OCI-LY7 (cell line): ENCODE results near the gene HPSE2. TPM values are rescaled to one million over a fixed set of nuclear protein-coding genes. Genes with fewer than 3 reads are reported as not detected.

Experiments used
- BruUV-seq: library from RNA; stranded (reverse); fragments of 400-500 nt; replicated peaks from 2 replicates; lab custom pipeline; 2021; lab: Mats Ljungman, UMichigan
- CTCF ChIA-PET: fragments of 300-600 bp; sonication (Branson Sonifier 250); formaldehyde crosslinking; loops from one replicate; lab custom pipeline; 2022; ENCODE audit warnings: antibody characterized with exemption; ENCODE audit not compliant: unreplicated experiment; lab: Charles Lee
- POLR2A ChIA-PET: fragments of 300-600 bp; sonication (Branson Sonifier 250); formaldehyde crosslinking; loops from one replicate; lab custom pipeline; 2022; ENCODE audit warnings: antibody characterized with exemption; lab: Charles Lee
- DNase-seq: peaks from one replicate; pipeline ENCODE4 v3.0.0-alpha.2; 2015; ENCODE audit warnings: low spot score
- H2AFZ ChIP-seq: fragments of 200-600 bp; sonication (generic), shearing (Covaris generic); 2 replicates; pipeline ENCODE4 v1.6.1; 2014; ENCODE audit warnings: mild to moderate bottlenecking, antibody characterized with exemption, low read length, moderate library complexity
- H3K27ac ChIP-seq: fragments of 200-600 bp; sonication (generic); 2 replicates; pipeline ENCODE4 v1.5.1; 2014; ENCODE audit warnings: mixed run types, low read depth, mild to moderate bottlenecking, moderate library complexity, low read length, inconsistent platforms; ENCODE audit not compliant: poor library complexity, severe bottlenecking
- H3K36me3 ChIP-seq: fragments of 200-600 bp; sonication (generic); 2 replicates; pipeline ENCODE4 v1.6.1; 2014; ENCODE audit warnings: mild to moderate bottlenecking, antibody characterized with exemption, low read length, moderate library complexity, mixed read lengths; ENCODE audit not compliant: insufficient read depth
- H3K4me1 ChIP-seq: fragments of 200-600 bp; sonication (generic); 2 replicates; pipeline ENCODE4 v1.5.1; 2014; ENCODE audit warnings: mild to moderate bottlenecking, low read length; ENCODE audit not compliant: insufficient read depth, poor library complexity, severe bottlenecking
- H3K4me2 ChIP-seq: fragments of 200-600 bp; sonication (generic); 2 replicates; pipeline ENCODE4 v1.6.1; 2014; ENCODE audit warnings: mild to moderate bottlenecking, low read length
- H3K4me3 ChIP-seq: fragments of 200-600 bp; sonication (generic); 2 replicates; pipeline ENCODE4 v1.5.1; 2014; ENCODE audit warnings: mild to moderate bottlenecking, low read depth, low read length; ENCODE audit not compliant: poor library complexity, severe bottlenecking
- H3K79me2 ChIP-seq: fragments of 200-600 bp; sonication (generic); 2 replicates; pipeline ENCODE4 v1.6.1; 2016; ENCODE audit warnings: low read depth, mild to moderate bottlenecking, low read length, moderate library complexity, mixed read lengths; ENCODE audit not compliant: insufficient read depth
- H3K9me2 ChIP-seq: fragments of 200-600 bp; sonication (generic); 2 replicates; pipeline ENCODE4 v1.6.1; 2016; ENCODE audit warnings: mild to moderate bottlenecking, low read length, mixed read lengths; ENCODE audit not compliant: insufficient read depth
- H3K9me3 ChIP-seq: fragments of 200-600 bp; sonication (generic); 2 replicates; pipeline ENCODE4 v1.6.1; 2014; ENCODE audit warnings: mild to moderate bottlenecking, mixed run types, low read length, mixed read lengths
- H4K20me1 ChIP-seq: fragments of 200-600 bp; sonication (generic); 2 replicates; pipeline ENCODE4 v1.6.1; 2014; ENCODE audit warnings: mild to moderate bottlenecking, antibody characterized with exemption, low read length, moderate library complexity, mixed read lengths; ENCODE audit not compliant: insufficient read depth
- CTCF ChIP-seq: fragments of 200-600 bp; sonication (generic); conservative IDR thresholded peaks from 2 replicates; pipeline ENCODE4 v1.5.1; 2014; ENCODE audit warnings: mild to moderate bottlenecking, antibody characterized with exemption, low read length, moderate library complexity, mixed read lengths
- EZH2phosphoT487 ChIP-seq: fragments of 200-600 bp; sonication (generic); IDR thresholded peaks from 2 replicates; pipeline ENCODE4 v1.6.1; 2018; ENCODE audit warnings: low read depth, borderline replicate concordance, mild to moderate bottlenecking, mixed run types, antibody characterized with exemption, low read length, moderate library complexity, mixed read lengths
- intact Hi-C: fragments of 100-400 bp; cut with micrococcal nuclease; formaldehyde crosslinking; loops from one replicate; pipeline ENCODE4 v1.10.0; 2022; ENCODE audit not compliant: unreplicated experiment
- total RNA-seq, 2 experiments: library from RNA; depleted of rRNA in 1 of 2; stranded (reverse); fragments of >200 nt in 1 of 2; shearing (Covaris generic) in 1 of 2; gene quantifications; 2 replicates each; pipeline ENCODE4 v1.2.3, GENCODE V29; 2014 to 2022

HPSE2 gene
- total RNA-seq, 2 experiments from 2014 or later = not detected

GRCh38 chr10:99279626-99280111 is 44.0 kb upstream of the HPSE2 start:
- TF ChIP-seq EZH2phosphoT487 (no peak), CTCF (no peak)
- POLR2A ChIA-PET = interaction anchor here (1.0 kb wide), 1 partner anchor 28 kb away, joined by 3 read pairs; no protein-coding TSS in a partner anchor

GRCh38 chr10:99276848-99277486 is 41.3 kb upstream of the HPSE2 start:
- no peaks in the 10 kb centered on the region for H3K79me2 ChIP-seq
- H3K4me3 ChIP-seq = no peak overlapping the region
- H3K27ac ChIP-seq = no peak overlapping the region
- ChIA-PET CTCF (no interaction called here), POLR2A (interaction anchor here (0.6 kb wide), 1 partner anchor 18 kb away, joined by 3 read pairs; no protein-coding TSS in a partner anchor)
- no peak for TF ChIP-seq EZH2phosphoT487
- peak; percentile 82 for TF ChIP-seq CTCF
- H3K9me3 ChIP-seq = no peaks in the 10 kb centered on the region
- H2AFZ ChIP-seq = no peak overlapping the region
- intact Hi-C loops = no loop called here
- no peaks in the 10 kb centered on the region for H3K36me3 ChIP-seq
- H4K20me1 ChIP-seq = no peaks in the 10 kb centered on the region
- H3K9me2 ChIP-seq = no peaks in the 10 kb centered on the region
- BruUV-seq = no TSS peak
- no peak overlapping the region for H3K4me2 ChIP-seq
- no peaks in the 10 kb centered on the region for H3K4me1 ChIP-seq
- peak; percentile 34 for DNase-seq

More at GRCh38 chr10:99279626-99280111, 44.0 kb upstream of the HPSE2 start:
- no peak for DNase-seq
- CTCF ChIA-PET = interaction anchor here (0.5 kb wide), 1 partner anchor 46 kb away, joined by 3 read pairs; no protein-coding TSS in a partner anchor
- H4K20me1 ChIP-seq = no peaks in the 10 kb centered on the region
- no peaks in the 10 kb centered on the region for H3K79me2 ChIP-seq
- no peak overlapping the region for H3K4me2 ChIP-seq
- BruUV-seq = no TSS peak
- no peak overlapping the region for H3K4me3 ChIP-seq
- H3K36me3 ChIP-seq = no peaks in the 10 kb centered on the region
- peaks cover 9% of the 10 kb centered on the region for H3K9me3 ChIP-seq
- H3K27ac ChIP-seq = no peak overlapping the region
- H3K9me2 ChIP-seq = no peaks in the 10 kb centered on the region
- no peak overlapping the region for H2AFZ ChIP-seq
- no peaks in the 10 kb centered on the region for H3K4me1 ChIP-seq
- intact Hi-C loops = no loop called here

GRCh38 chr10:99266383-99266782 is 30.7 kb upstream of the HPSE2 start:
- no peak for TF ChIP-seq EZH2phosphoT487
- TF ChIP-seq CTCF = no peak

More at GRCh38 chr10:99266383-99266782, 30.7 kb upstream of the HPSE2 start:
- H3K79me2 ChIP-seq = no peaks in the 10 kb centered on the region
- BruUV-seq = no TSS peak
- ChIA-PET POLR2A (no interaction called here), CTCF (no interaction called here)
- intact Hi-C loops = no loop called here
- H3K9me3 ChIP-seq = no peaks in the 10 kb centered on the region
- H4K20me1 ChIP-seq = no peaks in the 10 kb centered on the region
- no peak overlapping the region for H3K4me3 ChIP-seq
- DNase-seq = peak; percentile 65
- peak overlapping the region; percentile 30; the same call in 1 of the 2 replicates for H2AFZ ChIP-seq
- peaks cover 9% of the 10 kb centered on the region for H3K4me1 ChIP-seq
- H3K4me2 ChIP-seq = peak overlapping the region; percentile 10; the same call in 1 of the 2 replicates
- H3K36me3 ChIP-seq = no peaks in the 10 kb centered on the region
- no peak overlapping the region for H3K27ac ChIP-seq
- H3K9me2 ChIP-seq = no peaks in the 10 kb centered on the region
